CD4-positive, alpha-beta T cell treated with Interleukin-12 subunit alpha and Interleukin-12 subunit beta, for 1 hour (primary cell): ENCODE data around the gene BEAN1.

Experiments used
- DNase-seq: peaks from one replicate; pipeline ENCODE4 v3.0.0-alpha.2; 2020

BEAN1 gene

GRCh38 chr16:66524601-66525164 is 97.6 kb downstream of the BEAN1 start:
- peak; percentile 50 for DNase-seq

GRCh38 chr16:66525396-66526180 is 98.5 kb downstream of the BEAN1 start:
- peak; percentile 28 for DNase-seq

GRCh38 chr16:66528294-66528693 is 101.2 kb downstream of the BEAN1 start:
- DNase-seq: no peak

DNA sequence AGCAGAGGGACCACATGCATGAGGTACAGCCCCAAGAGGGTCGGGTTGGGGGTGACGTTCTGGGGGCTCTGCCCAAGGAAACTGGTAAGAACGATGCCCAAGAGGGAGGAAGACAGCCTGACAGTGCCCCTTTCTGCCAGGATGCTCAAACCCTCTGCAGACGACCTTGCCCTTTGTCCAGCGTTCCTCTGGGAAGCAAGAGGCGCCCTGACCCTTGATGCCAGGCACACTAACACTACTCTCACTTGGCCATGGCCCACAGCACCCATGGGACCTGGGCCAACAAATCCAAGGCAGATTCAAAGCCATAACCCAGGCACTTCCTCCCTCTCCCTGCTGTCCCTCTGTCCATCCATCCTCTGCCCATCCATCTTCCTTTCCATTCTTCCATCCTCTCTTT is 102.4 kb downstream of the BEAN1 start:
- DNase-seq: no peak
